Fibroblast of skin of abdomen (primary cell): ENCODE data around the gene NUP214.
"Not testable (repeated sequence)": the region's sequence is repeated elsewhere in the genome, so short reads cannot be mapped to it uniquely, and the experiment has no call there.

Experiments used
- DNase-seq: peaks from one replicate; pipeline ENCODE4 v3.0.0-alpha.2; 2013

Gene NUP214

GRCh38 chr9:131116281-131117120, 8.9 kb upstream of the NUP214 start:
- DNase-seq, result no peak

- no peak for DNase-seq
These were observed 8.1 kb upstream of the NUP214 start for GRCh38 chr9:131117121-131117761.

GRCh38 chr9:131117762-131118145, 7.6 kb upstream of the NUP214 start:
- DNase-seq, result no peak

- DNase-seq, result no peak
These were observed 5.8 kb upstream of the NUP214 start for GRCh38 chr9:131119600-131119999.

GRCh38 chr9:131120620-131121228, 4.7 kb upstream of the NUP214 start:
- no peak for DNase-seq

- no peak for DNase-seq
These were observed 4.0 kb upstream of the NUP214 start for GRCh38 chr9:131121346-131121745.

- no peak for DNase-seq
These were observed 3.2 kb upstream of the NUP214 start for GRCh38 chr9:131122158-131122557.

- DNase-seq, result no peak
These were observed 423 bp upstream of the NUP214 start for GRCh38 chr9:131125038-131125287.

- no peak for DNase-seq
These were observed 657 bp downstream of the NUP214 start for GRCh38 chr9:131126059-131126426.

GRCh38 chr9:131129183-131129582, 3.8 kb downstream of the NUP214 start:
- DNase-seq, result no peak

GRCh38 chr9:131138676-131139075, 13.3 kb downstream of the NUP214 start:
- no peak for DNase-seq

GRCh38 chr9:131140112-131140511, 14.7 kb downstream of the NUP214 start:
- no peak for DNase-seq

- DNase-seq, result no peak
These were observed 15.2 kb downstream of the NUP214 start for GRCh38 chr9:131140550-131140949.

- no peak for DNase-seq
These were observed 16.8 kb downstream of the NUP214 start for GRCh38 chr9:131142160-131142559.

GRCh38 chr9:131144201-131144600, 18.8 kb downstream of the NUP214 start:
- DNase-seq, result no peak

GRCh38 chr9:131145245-131145644, 19.9 kb downstream of the NUP214 start:
- no peak for DNase-seq

- no peak for DNase-seq
These were observed 20.8 kb downstream of the NUP214 start for GRCh38 chr9:131146186-131146585.

GRCh38 chr9:131148276-131148675, 22.9 kb downstream of the NUP214 start:
- DNase-seq, result no peak

GRCh38 chr9:131148966-131149687, 23.7 kb downstream of the NUP214 start:
- no peak for DNase-seq

GRCh38 chr9:131149688-131150053, 24.3 kb downstream of the NUP214 start:
- no peak for DNase-seq

- no peak for DNase-seq
These were observed 28.2 kb downstream of the NUP214 start for GRCh38 chr9:131153595-131153994.

GRCh38 chr9:131158673-131159072, 33.3 kb downstream of the NUP214 start:
- DNase-seq, result not testable (repeated sequence)

- DNase-seq, result no peak
These were observed 35.2 kb downstream of the NUP214 start for GRCh38 chr9:131160416-131161112.
